Endothelial cell (in vitro differentiated cells): ENCODE data around the gene AKAP11. TPM values are rescaled to one million over a fixed set of nuclear protein-coding genes. Genes with fewer than 3 reads are reported as not detected.

Source experiments
- DNase-seq: peaks from one replicate; pipeline ENCODE4 v3.0.0; 2021; ENCODE audit warnings: low spot score
- H3K27ac Mint-ChIP-seq: one replicate; pipeline ENCODE4 v1.8.0; 2021; ENCODE audit warnings: mixed read lengths, inconsistent platforms; ENCODE audit not compliant: unreplicated experiment
- H3K27me3 Mint-ChIP-seq: one replicate; pipeline ENCODE4 v1.8.0; 2021; ENCODE audit warnings: mild to moderate bottlenecking, moderate library complexity, mixed read lengths, inconsistent platforms; ENCODE audit not compliant: unreplicated experiment
- H3K36me3 Mint-ChIP-seq: one replicate; pipeline ENCODE4 v1.8.0; 2021; ENCODE audit warnings: mild to moderate bottlenecking, low read depth, mixed read lengths, inconsistent platforms; ENCODE audit not compliant: unreplicated experiment
- H3K4me1 Mint-ChIP-seq: one replicate; pipeline ENCODE4 v1.8.0; 2021; ENCODE audit warnings: mild to moderate bottlenecking, mixed read lengths, inconsistent platforms; ENCODE audit not compliant: unreplicated experiment
- H3K4me3 Mint-ChIP-seq: one replicate; pipeline ENCODE4 v1.8.0; 2021; ENCODE audit warnings: mild to moderate bottlenecking, mixed read lengths, inconsistent platforms; ENCODE audit not compliant: unreplicated experiment
- H3K9me3 Mint-ChIP-seq: one replicate; pipeline ENCODE4 v1.8.0; 2021; ENCODE audit warnings: mixed read lengths, inconsistent platforms; ENCODE audit not compliant: unreplicated experiment
- CTCF ChIP-seq: fragments of 200-600 bp; sonication (generic); IDR thresholded peaks from one replicate; pipeline ENCODE4 v1.5.0; 2021; ENCODE audit warnings: antibody characterized with exemption; ENCODE audit not compliant: unreplicated experiment
- total RNA-seq: library from RNA; stranded (reverse); fragmentation: NEBNext Ultra II Directional; extraction: Animal tissue kit (Norgen Biotek cat#: 25700); gene quantifications from one replicate; pipeline ENCODE4 v1.2.1, GENCODE V29; 2021; ENCODE audit not compliant: unreplicated experiment

The AKAP11 gene
- total RNA-seq, 1 donor from 2014 or later: 22.7 TPM

DNA sequence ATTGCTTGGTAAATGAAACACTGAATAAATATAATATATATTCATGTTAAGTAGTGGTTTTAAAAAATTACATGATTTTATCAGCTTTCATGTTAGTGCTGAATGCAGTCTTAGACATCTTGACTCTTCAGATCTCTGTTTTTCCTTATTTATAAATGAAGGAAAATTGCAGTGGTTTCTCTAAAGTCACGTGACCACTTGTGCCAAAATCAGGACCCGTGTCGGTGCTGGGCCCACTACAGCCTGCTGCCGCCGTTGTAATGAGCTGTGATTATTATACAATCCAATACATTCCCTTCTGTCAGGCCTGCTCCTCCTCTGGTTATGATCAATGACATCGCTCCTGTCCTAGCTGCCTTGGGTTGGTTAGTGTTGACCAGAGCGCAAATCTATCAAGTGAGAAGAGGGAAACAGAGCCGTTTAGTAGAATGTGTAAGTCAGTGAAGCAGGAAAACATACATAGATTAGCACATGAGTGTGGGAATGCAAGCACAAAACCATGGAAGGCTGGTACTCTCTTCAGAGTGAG lies 88.2 kb downstream of the AKAP11 start:
- Mint-ChIP-seq H3K4me3 (no peak overlapping the region), H3K4me1 (peaks cover 2% of the 10 kb centered on the region), H3K27me3 (no peaks in the 10 kb centered on the region), H3K9me3 (no peaks in the 10 kb centered on the region), H3K27ac (no peak overlapping the region), H3K36me3 (no peaks in the 10 kb centered on the region)
- no peak for DNase-seq
- TF ChIP-seq CTCF: no peak

DNA sequence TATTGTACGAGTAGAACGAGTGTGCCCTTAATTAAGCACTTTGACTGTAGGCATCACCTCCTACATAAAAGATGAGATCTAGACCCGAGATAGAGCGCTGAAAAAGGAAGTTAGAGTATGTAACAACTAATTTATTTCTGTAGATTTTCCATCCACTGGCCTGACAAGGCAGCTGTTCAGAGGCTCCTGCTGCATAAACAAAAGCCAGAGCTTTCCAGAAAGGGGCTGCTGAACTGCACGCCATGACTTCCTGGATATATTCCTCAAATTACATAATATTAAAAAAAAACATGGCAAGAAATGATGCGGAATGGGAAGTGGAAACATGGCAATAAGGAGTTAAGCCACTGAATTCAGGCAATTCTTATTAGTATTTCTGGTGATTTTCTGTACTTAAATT lies 89.7 kb downstream of the AKAP11 start:
- H3K9me3 Mint-ChIP-seq: no peaks in the 10 kb centered on the region
- peaks cover 2% of the 10 kb centered on the region for H3K4me1 Mint-ChIP-seq
- TF ChIP-seq CTCF: no peak
- no peak overlapping the region for H3K4me3 Mint-ChIP-seq
- no peaks in the 10 kb centered on the region for H3K36me3 Mint-ChIP-seq
- no peaks in the 10 kb centered on the region for H3K27me3 Mint-ChIP-seq
- no peak overlapping the region for H3K27ac Mint-ChIP-seq
- no peak for DNase-seq

DNA sequence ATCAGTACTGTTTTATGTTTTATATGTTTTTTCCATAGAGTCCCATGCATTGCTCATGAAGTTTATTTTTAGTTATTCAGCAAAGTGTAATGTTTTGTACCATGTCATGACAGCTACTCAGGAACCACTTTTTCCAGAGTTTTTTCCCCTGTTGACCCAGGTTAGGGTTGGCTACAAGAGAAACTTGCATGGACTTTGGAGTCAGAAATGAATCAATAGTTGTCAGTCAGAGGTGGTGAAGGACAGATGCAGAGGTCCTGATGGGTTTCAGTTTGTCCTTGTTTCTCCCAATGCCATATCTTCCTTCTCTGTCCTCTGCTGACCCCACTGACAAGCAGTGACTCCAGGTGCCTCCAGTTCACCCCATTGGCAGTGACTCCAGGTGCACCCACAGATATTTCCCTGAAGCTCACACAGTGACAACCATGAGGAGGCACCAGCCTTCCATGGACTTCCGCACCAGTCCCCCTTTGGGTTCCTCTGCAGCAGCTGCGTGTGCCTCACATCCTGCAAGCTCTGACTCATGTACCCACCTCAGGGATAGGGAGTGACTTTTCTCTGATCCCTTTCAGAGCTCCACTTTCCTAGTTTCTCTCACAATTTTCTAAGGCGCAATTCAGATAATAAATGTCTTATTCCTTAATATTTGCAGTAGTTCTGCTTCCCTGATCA lies 92.1 kb downstream of the AKAP11 start:
- Mint-ChIP-seq H3K4me3 (no peak overlapping the region), H3K27me3 (no peaks in the 10 kb centered on the region), H3K4me1 (peaks cover 5% of the 10 kb centered on the region), H3K36me3 (no peaks in the 10 kb centered on the region), H3K9me3 (no peaks in the 10 kb centered on the region), H3K27ac (no peak overlapping the region)
- no peak for DNase-seq
- TF ChIP-seq CTCF: no peak

GRCh38 chr13:42364613-42365000 lies 92.7 kb downstream of the AKAP11 start:
- Mint-ChIP-seq H3K27me3 (no peaks in the 10 kb centered on the region), H3K9me3 (no peaks in the 10 kb centered on the region), H3K4me3 (no peak overlapping the region), H3K36me3 (no peaks in the 10 kb centered on the region), H3K27ac (no peak overlapping the region), H3K4me1 (peaks cover 5% of the 10 kb centered on the region)
- no peak for DNase-seq
- TF ChIP-seq CTCF: no peak

GRCh38 chr13:42367831-42368230 lies 95.9 kb downstream of the AKAP11 start:
- no peak overlapping the region for H3K27ac Mint-ChIP-seq
- peaks cover 5% of the 10 kb centered on the region for H3K4me1 Mint-ChIP-seq
- no peaks in the 10 kb centered on the region for H3K9me3 Mint-ChIP-seq
- DNase-seq: no peak
- no peak overlapping the region for H3K4me3 Mint-ChIP-seq
- H3K27me3 Mint-ChIP-seq: no peaks in the 10 kb centered on the region
- H3K36me3 Mint-ChIP-seq: no peaks in the 10 kb centered on the region
- no peak for TF ChIP-seq CTCF
